Spinal cord (tissue), 10 donors: ENCODE measurements around the gene PRDX1. TPM values are rescaled to one million over a fixed set of nuclear protein-coding genes. Genes with fewer than 3 reads are reported as not detected.

Source experiments
- DNase-seq, 6 donors: peaks; one replicate each; pipeline versions ENCODE4 v3.0.0 to v3.0.0-alpha.2; 2013 to 2015; ENCODE audit warnings: low spot score in 6 of 6, low read depth in 4 of 6
- H3K27ac ChIP-seq: one replicate; pipeline ENCODE4 v1.5.1; 2013; ENCODE audit warnings: low read depth, low read length, control low read depth
- H3K27me3 ChIP-seq: one replicate; pipeline ENCODE4 v1.6.1; 2013; ENCODE audit warnings: low read length; ENCODE audit not compliant: control insufficient read depth, insufficient read depth
- H3K36me3 ChIP-seq: one replicate; pipeline ENCODE4 v1.6.1; 2013; ENCODE audit warnings: low read length; ENCODE audit not compliant: control insufficient read depth, insufficient read depth
- H3K4me1 ChIP-seq: one replicate; pipeline ENCODE4 v1.6.1; 2013; ENCODE audit warnings: low read length; ENCODE audit not compliant: control insufficient read depth, insufficient read depth
- H3K4me3 ChIP-seq: one replicate; pipeline ENCODE4 v1.5.1; 2013; ENCODE audit warnings: low read depth, low read length, control low read depth
- H3K9me3 ChIP-seq: one replicate; pipeline ENCODE4 v1.6.1; 2013; ENCODE audit warnings: low read length; ENCODE audit not compliant: control insufficient read depth, insufficient read depth
- WGBS: methylation state at CpG from one replicate; pipeline ENCODE4 v1.1.5; 2013; ENCODE audit warnings: missing lambda C conversion rate; ENCODE audit not compliant: insufficient coverage; 5-methylcytosine and 5-hydroxymethylcytosine counted together
- polyA plus RNA-seq, 2 donors: library from polyadenylated mRNA; unstranded; fragments of 120-200 nt; gene quantifications; one replicate each; pipeline ENCODE4 v1.2.1, GENCODE V29; 2013; ENCODE audit not compliant: insufficient read length in 2 of 2
- total RNA-seq, 2 donors: library from RNA; depleted of rRNA in 1 of 2; stranded (reverse); fragments of 120-200 nt in 1 of 2; fragments of >200 nt in 1 of 2; gene quantifications; one replicate each; pipeline versions ENCODE4 v1.2.3 to v1.2.4, GENCODE V29; 2013 to 2014
- donor health status: healthy.

PRDX1 gene
- total and polyA plus RNA-seq, 4 donors: 393 to 504 (median 477) TPM

DNA sequence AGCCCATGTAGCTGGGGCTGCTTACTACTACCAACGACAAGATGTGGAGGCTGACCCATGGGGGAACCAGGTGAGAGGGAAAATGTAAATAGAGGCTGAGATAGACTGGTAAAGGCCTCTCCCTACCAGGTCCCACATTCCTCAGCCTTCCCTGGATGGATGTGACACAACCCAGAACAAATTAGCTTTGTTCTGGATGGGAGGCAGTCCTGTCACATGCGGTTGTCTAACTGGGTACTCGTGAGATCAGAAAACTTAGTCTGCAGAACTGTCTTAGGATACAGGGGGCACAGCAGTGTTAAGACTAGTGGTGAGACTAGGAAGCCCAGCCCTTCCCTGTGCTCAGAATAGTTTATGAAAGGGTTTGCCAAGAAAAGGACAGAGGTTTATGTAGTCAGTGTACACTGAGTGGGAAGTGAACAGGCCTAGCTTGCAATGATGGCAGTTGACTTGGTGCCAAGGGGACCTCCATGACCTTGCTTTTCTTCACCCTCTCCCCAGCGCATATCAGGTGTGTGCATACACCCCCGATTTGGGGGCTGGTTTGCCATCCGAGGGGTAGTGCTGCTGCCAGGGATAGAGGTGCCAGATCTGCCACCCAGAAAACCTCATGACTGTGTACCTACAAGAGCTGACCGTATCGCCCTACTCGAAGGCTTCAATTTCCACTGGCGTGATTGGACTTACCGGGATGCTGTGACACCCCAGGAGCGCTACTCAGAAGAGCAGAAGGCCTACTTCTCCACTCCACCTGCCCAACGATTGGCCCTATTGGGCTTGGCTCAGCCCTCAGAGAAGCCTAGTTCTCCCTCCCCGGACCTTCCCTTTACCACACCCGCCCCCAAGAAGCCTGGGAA, 13.2 kb downstream of the PRDX1 start:
- H3K36me3 ChIP-seq: peaks cover 39% of the 10 kb centered on the region
- 88% methylated on average over 13 of the region's 15 CpGs for WGBS
- H3K9me3 ChIP-seq: no peaks in the 10 kb centered on the region
- H3K4me3 ChIP-seq: no peak overlapping the region
- DNase-seq: no peak
- H3K27ac ChIP-seq: no peak overlapping the region
- peaks cover 24% of the 10 kb centered on the region for H3K4me1 ChIP-seq
- no peaks in the 10 kb centered on the region for H3K27me3 ChIP-seq

DNA sequence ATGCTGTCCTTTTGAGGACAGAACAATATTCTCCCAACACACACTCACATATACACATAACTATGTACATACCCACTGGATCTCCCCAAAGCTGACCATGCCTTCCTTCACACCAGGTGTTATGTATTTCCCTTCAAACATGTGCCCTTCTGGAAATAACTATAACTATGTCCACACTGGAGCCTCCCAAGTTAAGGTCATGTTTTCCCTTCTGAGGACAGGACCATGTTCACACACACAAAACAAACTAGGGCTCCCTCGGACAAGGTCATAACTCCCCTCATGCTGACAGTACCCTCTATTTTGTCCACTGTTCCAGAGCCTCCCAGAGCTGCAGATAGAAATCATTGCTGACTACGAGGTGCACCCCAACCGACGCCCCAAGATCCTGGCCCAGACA, 13.8 kb downstream of the PRDX1 start:
- H3K4me3 ChIP-seq: no peak overlapping the region
- DNase-seq: no peak
- H3K27me3 ChIP-seq: no peaks in the 10 kb centered on the region
- H3K27ac ChIP-seq: no peak overlapping the region
- peaks cover 37% of the 10 kb centered on the region for H3K36me3 ChIP-seq
- no peaks in the 10 kb centered on the region for H3K9me3 ChIP-seq
- WGBS: 91% methylated on average over 4 of the region's 4 CpGs
- H3K4me1 ChIP-seq: peaks cover 23% of the 10 kb centered on the region

DNA sequence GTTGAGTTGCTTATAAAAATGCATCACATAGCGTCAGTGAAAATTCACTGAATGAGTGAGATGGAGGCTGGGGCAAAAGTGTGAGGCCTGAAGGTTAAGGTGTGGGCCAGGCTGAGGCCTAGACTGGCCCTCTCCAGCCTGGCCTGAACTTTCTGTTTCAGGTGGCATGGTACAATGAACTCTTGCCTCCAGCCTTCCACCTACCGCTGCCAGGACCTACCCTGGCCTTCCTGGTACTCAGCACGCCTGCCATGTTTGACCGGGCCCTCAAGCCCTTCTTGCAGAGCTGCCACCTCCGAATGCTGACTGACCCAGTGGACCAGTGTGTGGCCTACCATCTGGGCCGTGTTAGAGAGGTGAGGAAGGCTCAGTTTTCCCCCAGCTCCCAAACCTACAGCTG, 14.5 kb downstream of the PRDX1 start:
- no peak for DNase-seq
- H3K4me1 ChIP-seq: peaks cover 20% of the 10 kb centered on the region
- H3K4me3 ChIP-seq: no peak overlapping the region
- H3K27ac ChIP-seq: no peak overlapping the region
- no peaks in the 10 kb centered on the region for H3K9me3 ChIP-seq
- 96% methylated on average over 6 of the region's 6 CpGs for WGBS
- peaks cover 32% of the 10 kb centered on the region for H3K36me3 ChIP-seq
- H3K27me3 ChIP-seq: no peaks in the 10 kb centered on the region

DNA sequence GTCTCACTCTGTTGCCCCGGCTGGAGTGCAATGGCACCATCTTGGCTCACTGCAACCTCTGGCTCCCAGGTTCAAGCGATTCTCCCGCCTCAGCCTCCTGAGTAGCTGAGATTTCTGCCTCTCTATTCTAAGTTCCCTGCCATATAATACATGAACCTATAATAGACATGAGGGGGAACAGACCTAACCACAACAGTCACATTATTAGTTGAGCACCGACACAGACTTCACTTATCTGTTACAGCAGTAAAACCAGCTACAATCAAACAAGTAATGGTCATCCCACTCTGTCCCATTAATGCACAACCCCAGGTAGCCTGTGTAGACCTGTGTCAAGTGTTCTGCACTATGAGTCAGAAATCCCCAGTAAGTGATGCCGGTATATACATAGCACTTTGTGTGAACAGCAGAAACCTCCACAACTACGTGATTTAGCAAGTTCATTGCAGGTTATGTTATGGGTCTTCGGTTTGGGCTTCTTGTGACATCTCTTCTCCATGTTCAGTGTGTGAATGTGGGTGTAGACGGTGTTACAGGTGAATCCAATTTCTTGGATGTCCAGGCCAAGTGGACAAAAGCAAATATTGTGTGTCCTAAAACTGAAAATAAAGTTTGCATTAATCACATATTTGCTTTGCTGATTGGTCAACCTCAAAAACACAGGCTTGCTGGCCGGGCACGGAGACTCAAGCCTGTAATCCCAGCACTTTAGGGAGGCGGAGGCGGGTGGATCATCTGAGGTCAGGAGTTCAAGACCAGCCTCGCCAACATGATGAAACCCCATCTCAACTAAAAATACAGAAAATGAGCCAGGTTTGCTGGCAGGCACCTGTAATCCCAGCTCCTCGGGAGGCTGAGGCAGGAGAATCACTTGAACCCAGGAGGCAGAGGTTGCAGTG, 18.0 kb downstream of the PRDX1 start:
- no peak overlapping the region for H3K27ac ChIP-seq
- 100% methylated on average over 6 of the region's 14 CpGs for WGBS
- no peak for DNase-seq
- no peaks in the 10 kb centered on the region for H3K27me3 ChIP-seq
- H3K9me3 ChIP-seq: no peaks in the 10 kb centered on the region
- H3K4me1 ChIP-seq: peaks cover 19% of the 10 kb centered on the region
- H3K4me3 ChIP-seq: no peak overlapping the region
- peaks cover 11% of the 10 kb centered on the region for H3K36me3 ChIP-seq

DNA sequence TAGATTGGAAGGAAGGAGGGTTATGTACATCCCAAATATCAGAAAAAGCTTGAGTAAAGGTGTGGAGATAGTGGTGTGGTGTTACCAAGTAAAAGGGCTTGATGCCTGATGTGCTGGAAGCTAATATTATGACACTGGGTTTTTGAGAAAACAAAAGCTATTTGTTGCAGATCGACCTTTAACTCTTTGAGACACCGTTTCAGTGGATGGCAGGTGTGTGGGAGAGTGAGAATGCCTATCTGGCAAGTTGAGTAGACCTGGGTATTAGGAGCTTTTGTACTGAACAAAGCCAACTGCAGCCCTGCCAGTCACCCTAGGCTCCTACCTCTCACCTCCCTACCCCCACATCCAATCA, 20.2 kb downstream of the PRDX1 start:
- H3K27me3 ChIP-seq: no peaks in the 10 kb centered on the region
- no peak for DNase-seq
- H3K27ac ChIP-seq: no peak overlapping the region
- peaks cover 21% of the 10 kb centered on the region for H3K4me1 ChIP-seq
- no peaks in the 10 kb centered on the region for H3K9me3 ChIP-seq
- H3K36me3 ChIP-seq: no peaks in the 10 kb centered on the region
- WGBS: 100% methylated on average over 1 of the region's 2 CpGs
- H3K4me3 ChIP-seq: no peak overlapping the region

DNA sequence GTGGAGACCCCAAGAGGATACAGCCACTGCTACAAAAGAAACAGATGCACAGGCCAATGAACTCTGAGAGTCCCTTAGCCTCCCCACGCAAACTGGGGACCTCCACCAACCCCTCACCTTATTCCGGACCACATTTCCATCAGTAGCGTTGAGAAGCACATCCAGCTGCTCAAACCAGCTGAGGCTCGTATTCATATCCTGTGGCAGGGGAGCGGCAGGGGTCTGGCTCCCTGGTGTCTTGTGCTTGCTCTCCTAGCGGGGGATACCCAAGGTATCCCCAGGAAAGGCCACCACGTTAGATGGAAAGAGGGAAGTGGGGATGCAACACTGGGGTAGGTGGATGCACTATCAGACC, 22.3 kb downstream of the PRDX1 start:
- Histone ChIP-seq H3K27me3 (no peaks in the 10 kb centered on the region), H3K4me3 (peak overlapping the region; percentile 86), H3K4me1 (peaks cover 25% of the 10 kb centered on the region), H3K9me3 (no peaks in the 10 kb centered on the region), H3K36me3 (no peaks in the 10 kb centered on the region), H3K27ac (peak overlapping the region; percentile 33)
- 5% methylated on average over 5 of the region's 7 CpGs for WGBS
- no peak for DNase-seq

DNA sequence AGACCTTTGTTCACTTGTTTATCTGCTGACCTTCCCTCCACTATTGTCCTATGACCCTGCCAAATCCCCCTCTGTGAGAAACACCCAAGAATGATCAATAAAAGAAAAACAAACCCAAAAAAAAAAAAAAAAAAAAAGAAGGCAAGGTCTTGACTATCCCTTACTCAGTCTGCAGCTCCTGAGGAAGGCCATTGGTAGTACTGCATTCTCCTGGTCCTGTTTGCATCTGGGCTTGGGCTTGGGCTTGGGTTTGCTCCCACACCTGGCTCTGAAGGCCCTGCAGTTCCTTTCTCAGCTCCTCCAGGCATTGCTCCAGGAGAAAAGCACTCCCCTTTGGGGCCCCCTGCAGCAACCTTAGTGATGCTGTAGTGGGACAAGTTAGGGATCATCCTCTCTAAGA, 23.4 kb downstream of the PRDX1 start:
- no peaks in the 10 kb centered on the region for H3K36me3 ChIP-seq
- no peaks in the 10 kb centered on the region for H3K9me3 ChIP-seq
- DNase-seq: no peak
- H3K4me3 ChIP-seq: no peak overlapping the region
- H3K4me1 ChIP-seq: peaks cover 25% of the 10 kb centered on the region
- no peaks in the 10 kb centered on the region for H3K27me3 ChIP-seq
- no peak overlapping the region for H3K27ac ChIP-seq

DNA sequence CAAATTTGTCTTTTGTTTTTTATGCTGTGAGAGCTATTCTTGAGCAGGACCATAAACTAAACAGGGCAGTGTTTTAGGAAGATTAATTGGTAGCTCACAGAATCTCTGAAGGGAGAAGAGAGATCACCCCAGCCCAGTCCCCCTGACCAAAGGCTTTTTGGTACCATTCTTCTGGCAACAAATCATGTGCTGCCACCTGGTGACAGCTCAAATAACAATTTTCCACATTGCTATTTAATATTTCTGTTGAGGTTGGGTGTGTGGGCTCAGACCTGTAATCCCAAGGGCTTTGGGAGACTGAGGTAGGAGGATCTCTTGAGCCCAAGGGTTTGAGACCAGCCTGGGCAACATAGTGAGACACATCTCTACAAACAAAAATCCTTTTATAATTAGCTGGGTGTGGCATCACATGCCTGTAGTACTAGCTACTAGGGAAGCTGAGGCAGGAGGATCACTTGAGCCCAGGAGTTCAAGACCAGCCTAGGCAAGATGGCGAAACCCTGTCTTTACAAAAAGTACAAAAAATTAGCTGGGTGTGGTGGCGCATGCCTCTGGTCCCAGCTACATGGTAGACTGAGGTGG, 28.5 kb downstream of the PRDX1 start:
- Histone ChIP-seq H3K4me3 (no peak overlapping the region), H3K4me1 (peaks cover 22% of the 10 kb centered on the region), H3K27ac (no peak overlapping the region), H3K36me3 (no peaks in the 10 kb centered on the region), H3K27me3 (peaks cover 5% of the 10 kb centered on the region), H3K9me3 (no peaks in the 10 kb centered on the region)
- DNase-seq: peak in 2 of 6 donors; percentile 70 to 76
- 100% methylated on average over 1 of the region's 2 CpGs for WGBS

DNA sequence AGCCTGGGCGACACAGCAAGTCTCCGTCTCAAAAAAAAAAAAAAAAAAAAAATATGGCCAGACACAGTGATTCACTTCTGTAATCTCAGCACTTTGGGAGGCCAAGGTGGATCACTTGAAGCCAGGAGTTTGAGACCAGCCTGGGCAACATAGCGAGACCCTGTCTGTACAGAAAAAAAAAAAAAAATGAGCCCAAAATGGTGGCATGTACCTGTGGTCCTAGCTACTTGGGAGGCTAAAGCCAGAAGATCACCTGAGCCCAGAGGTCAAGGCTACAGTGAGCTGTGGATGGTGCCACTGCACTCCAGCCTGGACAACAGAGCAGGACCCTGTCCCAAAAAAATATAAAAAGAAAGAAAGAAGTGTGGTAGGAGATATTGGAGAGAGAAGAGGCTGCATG, 29.0 kb downstream of the PRDX1 start:
- WGBS: 100% methylated on average over 1 of the region's 3 CpGs
- no peak for DNase-seq
- Histone ChIP-seq H3K27me3 (peaks cover 5% of the 10 kb centered on the region), H3K9me3 (no peaks in the 10 kb centered on the region), H3K36me3 (no peaks in the 10 kb centered on the region), H3K27ac (no peak overlapping the region), H3K4me1 (peaks cover 22% of the 10 kb centered on the region), H3K4me3 (no peak overlapping the region)
